ENCODE measurements around the gene GARRE1.
"Not testable (repeated sequence)": the region's sequence is repeated elsewhere in the genome, so short reads cannot be mapped to it uniquely, and the experiment has no call there.

Gene GARRE1

DNA sequence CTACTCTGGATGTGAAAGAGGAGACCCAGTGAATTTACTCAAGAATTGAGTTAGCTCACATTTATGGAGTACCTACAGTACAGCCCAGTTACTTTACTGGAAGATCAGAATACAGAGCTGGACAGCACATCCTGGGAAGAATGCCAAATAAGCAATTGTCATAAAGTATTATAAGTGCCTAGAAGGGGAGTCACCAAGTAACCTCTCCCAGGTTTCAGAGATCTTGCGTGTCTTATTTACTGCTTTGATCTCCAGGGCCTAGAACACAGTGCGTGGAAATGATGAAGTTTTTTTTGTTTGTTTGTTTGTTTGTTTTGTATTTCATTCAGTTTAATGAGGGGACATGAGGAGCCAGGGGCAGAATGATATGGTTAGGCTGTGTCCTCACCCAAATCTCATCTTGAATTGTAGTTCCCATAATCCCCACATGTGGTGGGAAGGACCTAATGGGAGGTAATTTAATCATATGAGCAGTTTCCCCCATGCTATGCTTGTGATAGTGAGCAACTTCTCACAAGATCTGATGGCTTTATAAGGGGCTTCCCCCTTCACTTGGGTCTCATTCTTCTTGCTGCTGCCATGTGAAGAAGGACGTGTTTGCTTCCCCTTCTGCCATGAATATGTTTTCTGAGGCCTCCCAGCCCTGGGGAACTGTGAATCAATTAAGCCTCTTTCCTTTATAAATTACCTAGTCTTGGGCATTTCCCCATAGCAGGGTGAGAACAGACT, 5.2 kb downstream of the GARRE1 start:
- DNase-seq, result no peak

DNA sequence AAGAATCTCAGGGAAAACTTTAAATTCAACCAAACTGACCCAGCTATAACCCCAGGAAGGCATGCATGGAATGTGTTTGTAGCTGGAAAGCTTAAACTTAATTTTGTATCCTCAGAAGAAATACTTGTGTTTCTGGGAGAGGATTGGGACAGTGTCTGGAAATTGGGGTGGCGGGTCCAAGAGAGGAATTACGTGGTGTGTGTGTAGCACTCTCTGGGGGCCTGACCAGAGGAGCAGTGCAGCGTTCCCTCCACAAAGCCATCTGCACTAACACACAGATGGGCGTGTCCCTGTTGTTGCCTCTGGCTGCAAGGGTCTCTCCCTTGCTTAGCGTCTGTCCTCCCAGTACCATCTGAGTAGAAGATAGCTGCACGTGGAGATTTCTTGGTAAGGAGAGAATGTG, 6.4 kb downstream of the GARRE1 start:
- DNase-seq, result no peak

DNA sequence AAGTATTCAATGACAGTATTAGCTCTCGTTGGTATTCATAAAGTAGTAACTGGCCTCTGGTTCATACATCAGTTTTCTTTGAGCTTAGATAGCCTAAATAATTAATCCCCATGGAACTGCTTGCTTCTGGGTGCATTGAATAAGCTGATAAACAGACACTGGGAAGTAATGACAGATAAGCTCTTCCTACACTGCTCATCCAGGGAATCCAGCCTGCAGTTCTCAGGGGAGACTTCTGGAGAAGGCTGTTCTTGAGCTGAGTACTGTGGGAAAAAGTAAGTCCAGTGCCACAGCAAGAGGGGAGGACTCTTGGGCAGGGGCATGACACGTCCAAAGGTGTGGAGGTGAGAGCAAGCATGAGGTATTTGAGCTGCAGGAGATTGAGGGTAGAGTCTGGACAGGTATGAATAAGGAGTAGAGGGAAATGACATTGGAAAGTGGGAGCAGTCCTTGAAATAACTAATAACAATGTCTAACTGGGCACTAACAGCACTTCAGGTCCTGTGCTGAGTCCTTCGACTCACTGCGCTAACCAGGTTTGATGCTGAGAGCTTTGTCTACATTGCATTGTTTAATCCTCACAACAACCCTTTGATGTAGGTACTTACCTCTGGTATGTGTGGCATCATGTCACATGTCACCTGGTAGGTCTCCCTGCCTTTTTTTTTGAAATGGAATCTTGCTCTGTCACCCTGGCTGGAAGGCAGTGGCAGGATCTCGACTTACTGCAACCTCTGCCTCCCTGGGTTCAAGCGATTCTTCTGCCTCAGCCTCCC, 7.2 kb downstream of the GARRE1 start:
- no peak for DNase-seq

DNA sequence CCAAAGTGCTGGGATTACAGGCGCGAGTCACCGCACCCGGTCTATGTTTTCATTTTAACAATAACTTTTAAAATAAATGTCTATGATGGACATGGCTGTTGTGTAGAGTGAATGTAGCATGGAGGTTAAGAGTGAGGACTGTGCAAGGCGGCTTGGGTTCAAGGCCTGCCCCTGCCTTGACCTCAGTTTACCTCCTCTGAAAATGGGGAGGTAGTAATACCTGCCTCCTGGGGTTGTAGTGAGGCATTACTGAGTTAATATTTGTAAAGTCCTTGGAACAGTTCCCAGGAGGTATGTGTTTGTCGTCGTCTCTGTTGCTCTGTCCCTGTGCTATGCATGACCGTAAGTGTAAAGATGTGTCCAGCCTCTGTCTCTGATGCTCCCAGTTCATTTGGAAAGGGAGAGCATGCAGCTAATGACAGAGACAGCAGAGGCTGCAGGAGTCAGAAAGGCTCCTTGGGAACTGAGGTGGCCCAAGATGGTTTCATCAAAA, 9.4 kb downstream of the GARRE1 start:
- DNase-seq, result no peak

DNA sequence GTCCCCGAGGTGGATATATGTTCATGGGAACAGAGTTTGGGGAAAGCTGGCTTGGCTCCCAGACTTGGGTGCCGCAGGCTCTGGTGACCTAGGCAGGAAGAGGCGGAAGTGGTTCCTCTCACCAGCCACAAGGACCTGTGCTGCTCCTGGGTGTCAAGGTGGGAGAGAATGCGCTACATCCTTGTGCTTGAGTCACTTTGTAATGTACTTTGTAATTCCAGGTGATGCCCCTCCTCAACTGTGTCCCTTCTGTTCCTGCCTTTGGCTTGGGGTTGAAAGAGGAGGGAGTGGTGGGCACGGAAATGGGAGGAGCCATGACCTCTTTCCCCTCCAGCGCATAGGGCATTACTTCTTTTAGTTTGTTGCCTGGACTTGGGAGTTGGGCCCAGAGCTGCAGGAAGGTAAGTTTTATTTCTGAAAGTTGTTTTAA, 10.9 kb downstream of the GARRE1 start:
- DNase-seq, result no peak

DNA sequence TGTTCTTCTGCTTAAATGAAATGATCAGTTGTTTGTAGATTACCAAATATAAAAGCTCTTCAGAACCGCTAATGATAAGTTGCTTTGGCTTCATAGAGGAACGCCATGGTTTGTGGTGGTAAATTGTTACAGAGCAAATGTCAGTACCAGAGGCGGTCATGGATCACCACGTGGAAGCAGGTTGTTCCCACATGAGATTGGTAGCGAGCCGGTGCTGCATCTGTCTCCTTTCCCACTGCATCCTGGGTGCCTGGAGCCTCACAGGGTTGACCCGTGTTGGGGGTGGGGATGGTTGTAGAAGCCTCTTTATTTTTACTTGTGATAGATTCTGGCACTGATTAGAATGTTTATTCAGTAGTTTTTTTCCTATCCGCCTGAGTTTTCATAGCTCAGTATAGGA, 14.7 kb downstream of the GARRE1 start:
- no peak for DNase-seq

DNA sequence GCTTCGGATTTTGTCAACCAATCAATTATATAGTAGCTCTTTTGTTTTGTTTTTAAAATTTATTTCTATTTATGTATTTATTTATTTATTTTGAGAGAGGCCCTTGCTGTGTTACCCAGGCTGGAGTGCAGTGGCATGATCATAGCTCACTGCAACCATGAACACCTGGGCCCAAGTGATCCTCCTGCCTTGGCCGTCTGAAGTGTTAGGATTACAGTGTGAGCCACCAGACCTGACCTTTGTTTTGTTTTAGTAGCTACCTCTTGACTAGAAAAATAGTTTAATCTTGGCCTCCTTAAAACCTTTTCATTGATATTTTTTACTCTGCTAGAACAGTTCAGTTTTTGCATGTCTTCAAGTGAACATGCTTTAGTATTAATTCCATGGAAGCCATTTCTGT, 15.1 kb downstream of the GARRE1 start:
- no peak for DNase-seq

DNA sequence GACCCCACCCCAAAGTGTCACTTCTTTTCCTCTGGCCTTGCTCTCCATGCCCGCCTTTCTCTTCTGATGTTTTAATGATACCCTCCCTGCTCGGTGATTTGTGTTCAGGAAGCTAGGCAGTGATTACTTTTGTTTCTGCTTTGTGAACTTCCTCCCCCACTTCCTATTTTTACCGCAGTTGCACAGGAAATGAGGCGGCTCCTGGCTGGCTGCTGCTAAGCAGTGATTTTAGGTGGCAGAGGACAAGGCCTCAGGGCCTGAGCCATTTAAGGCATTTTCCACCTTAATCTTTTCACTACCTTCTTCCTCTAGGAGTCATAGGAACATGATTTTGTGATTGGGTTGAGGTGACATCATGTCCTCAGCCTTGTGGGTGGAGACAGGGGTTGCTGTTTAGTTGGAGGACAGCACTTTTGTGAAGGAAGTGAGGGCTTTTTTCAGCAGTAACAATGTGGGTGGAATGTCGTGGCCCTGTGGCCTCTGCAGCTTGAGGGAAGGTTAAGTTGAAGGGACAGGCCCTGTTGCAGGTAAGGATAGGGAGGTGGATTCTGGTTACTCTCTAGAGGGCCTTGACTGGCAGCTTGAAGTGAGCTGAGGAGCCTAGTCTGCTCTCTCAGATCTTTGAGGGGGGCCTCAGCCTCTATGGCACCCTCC, 15.7 kb downstream of the GARRE1 start:
- no peak for DNase-seq

DNA sequence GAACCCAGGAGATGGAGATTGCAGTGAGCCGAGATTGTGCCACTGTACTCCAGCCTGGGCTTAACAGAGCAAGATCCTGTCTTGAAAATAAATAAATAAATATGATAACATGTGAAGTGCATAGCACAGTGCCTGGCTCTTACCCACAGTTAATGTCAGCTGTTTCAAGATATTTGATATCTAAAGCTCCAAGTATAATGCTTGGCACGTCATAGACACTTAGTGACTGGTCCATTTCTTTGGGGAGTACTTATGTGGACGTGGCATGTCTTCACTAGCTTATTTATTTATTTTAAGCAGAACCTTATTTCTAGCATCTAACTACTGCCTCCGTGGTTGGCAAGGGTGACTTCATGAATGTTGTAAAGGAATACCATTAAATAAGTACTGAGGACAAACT, 18.8 kb downstream of the GARRE1 start:
- no peak for DNase-seq

DNA sequence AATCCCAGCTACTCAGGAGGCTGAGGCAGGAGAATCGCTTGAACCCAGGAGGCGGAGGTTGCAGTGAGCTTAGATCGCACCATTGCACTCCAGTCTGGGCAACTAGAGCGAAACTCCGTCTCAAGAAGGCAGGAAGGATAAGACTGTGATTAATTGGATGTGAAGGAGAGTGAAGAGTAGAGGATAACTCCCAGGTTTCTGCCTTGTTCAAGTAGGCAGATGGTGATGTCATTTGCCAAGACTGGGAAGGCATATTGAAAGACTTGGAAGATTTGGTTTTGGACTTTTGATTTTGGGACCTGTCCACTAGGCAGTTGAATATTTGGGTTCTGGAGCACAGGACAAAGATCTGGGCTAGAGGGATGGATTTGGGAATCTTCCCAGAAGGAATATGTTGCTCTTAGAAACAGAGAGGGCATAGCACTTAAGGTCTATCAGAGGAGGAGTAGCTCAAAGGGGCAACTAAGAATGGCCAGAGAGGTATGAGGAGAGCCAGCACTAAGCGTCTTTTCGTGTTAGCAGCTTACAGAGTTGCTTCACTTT, 20.0 kb downstream of the GARRE1 start:
- DNase-seq, result no peak

DNA sequence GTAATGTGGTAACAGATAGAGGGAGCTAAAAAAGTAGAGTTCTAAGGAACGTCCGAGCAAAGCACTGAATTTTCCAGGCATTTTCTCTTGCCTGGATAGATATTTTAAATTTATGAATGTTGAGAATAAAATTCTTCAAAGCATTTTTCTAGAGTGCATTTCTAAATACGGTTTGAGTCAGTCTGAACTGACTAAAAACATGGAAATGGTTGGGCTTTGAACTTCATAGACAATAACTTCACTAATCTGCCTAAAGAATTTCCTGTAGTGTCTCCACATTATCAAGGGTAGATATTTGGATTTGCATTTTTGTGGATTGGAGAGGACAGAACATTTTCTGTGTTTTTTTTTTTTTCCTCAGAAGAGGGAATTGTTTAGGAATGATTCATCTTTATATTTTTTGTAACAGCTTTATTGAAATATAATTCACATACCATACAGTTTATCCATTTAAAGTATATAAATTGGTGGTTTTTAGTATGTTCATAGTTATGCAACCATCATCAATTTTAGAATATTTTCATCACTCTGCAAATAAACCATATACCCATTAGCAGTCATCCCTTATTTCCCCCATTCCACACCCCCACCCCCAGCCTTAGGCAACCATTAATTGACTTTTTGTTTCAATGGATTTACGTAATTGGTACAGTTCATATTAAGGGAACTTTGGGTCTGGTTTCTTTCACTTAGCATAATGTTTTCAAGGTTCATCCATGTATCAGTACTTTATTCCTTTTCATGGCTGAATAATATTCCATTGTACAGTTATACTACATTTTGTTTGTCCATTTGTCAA, 20.7 kb downstream of the GARRE1 start:
- no peak for DNase-seq

DNA sequence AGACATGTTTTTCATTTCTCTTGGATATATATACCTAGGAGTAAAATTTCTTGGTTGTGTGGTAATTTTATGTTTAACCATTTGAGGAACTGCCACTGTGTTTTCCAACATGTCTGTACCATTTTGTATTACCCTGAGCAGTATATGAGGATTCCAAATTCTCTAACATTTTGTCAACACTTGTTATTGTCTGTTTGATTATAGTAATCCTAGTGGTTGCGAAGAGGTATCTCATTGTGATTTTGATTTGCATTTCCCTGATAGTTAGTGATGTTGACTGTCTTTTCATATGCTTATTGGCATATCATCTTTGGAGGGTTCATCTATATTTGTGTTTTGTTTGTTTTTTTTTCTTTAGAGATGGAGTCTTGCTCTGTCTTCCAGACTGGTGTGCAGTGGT, 21.4 kb downstream of the GARRE1 start:
- DNase-seq, result no peak

DNA sequence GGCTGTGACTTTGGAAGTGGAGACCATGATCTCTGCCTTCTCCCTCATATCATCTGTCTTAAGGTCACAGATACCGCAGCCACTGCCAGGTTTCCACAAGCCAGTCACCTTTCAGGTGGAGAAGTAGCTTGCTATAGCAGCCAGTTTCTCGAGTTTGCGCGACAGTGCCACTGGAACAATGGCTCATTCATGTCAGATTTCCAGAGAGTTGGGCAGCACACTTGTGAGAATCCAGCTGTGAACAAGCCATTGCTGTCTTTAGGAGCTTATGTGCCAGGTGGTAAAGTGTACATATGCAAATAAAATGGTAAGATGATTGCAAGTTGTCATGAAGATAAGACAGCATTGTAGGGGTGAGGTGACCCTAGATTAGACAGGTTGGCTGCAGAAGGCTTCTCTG, 22.3 kb downstream of the GARRE1 start:
- DNase-seq, result no peak

DNA sequence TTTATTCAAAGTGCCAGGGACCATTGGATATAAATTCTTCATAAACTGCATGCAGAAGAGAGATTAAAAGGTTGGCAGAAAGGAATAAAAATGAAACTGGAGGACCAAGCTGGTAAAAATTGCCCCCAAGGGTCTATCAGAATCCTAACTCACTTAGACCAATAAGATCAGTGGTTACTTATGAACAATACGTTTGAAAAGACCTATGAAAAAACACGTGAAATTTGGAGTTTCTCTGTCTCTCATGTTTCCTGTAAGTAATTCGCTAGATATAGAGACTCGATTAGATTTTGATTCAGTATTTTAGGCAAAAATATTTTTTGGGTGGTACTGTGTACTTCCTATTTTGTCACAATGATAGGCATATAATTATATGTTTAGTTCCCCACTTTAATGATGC, 22.9 kb downstream of the GARRE1 start:
- no peak for DNase-seq

DNA sequence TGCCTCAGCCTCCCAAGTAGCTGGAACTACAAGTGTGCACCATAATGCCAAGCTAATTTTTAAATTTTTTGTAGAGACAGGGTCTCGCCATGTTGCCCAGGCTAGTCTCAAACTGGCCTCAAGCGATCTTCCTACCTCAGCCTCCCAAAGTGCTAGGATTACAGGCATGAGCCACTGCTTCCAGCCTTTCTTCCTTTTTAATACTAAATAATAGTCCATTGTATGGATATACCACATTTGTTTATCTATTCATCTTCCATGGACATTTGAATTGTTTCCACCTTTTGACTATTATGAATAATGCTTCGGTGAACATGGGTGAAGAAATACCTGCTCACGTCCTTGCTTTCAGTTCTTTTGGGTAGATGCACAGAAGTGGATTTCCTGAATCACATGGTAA, 24.4 kb downstream of the GARRE1 start:
- DNase-seq, result no peak

DNA sequence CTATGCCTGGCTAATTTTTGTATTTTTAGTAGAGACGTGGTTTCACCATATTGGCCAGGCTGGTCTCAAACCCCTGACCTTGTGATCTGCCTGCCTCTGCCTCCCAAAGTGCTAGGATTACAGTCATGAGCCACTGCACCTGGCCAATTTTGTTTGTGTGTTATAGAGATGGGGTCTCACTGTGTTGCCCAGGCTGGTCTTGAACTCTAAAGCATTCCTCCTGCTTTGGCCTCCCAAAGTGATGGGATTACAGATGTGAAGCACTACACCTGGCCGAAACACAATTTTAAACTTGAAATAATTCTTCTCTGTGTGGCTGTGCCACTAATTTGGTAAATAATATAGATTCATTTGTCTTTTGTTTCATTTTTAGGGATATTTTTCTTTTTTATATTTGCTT, 27.1 kb downstream of the GARRE1 start:
- DNase-seq, result not testable (repeated sequence)

DNA sequence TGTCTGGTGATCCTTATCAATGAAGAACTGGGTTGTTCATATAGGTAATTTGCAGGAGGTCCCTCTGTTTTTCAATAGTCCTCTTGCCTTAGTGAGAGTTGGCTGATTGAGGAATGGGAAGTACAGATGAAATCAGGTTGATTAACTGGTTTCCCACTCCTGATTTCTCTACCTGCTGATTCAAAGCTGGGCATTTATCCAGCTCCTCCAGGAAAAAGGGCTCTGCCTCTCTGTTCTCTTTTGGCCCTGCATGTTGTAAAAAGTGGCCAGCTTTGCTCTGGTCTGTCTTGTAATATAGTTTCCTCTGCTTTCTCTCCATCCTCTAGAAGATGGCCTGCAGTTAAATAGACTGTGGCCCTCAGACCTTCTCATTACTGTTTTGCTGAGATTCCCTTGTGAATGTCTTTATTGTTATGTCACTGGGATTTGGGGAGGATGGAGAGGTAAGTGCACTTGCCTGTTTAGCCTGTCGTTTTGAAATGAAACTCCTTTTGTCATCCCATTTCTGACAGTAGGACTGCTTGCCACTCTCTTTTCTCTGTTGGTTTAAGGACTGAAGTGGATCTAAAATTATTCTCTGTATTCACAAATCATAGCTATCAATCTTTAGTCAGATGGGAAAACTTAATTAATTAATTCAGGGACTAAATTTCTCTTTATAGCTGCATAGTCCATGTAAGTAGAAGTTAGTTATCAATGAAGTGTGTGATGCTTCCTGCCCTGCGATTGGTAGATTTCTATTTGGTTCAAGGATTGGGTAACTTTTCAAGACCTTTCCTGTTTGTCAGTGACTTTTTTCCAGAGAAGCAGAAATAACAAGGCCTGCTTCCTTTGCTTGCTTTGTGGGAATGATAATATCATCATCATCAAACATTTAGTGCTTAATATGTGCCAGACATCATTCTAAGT, 28.5 kb downstream of the GARRE1 start:
- no peak for DNase-seq

DNA sequence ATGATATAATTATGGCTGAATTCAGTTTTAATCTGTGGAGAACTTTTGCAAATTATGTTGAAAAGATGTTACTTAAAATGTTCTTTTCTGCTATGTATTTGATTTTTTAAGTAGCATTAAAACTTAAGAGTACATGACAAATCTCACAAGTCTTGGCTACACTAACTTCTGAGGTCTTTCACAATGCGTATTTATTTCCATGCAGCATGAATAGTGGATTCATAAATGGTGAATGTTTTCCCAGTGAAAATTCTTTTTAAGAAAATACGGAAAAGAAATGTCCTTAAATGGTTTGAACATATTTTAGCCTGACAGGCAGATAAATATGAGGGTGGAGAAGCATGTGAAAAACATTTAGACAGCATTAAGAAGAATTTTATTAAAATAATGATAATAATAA, 30.2 kb downstream of the GARRE1 start:
- no peak for DNase-seq

DNA sequence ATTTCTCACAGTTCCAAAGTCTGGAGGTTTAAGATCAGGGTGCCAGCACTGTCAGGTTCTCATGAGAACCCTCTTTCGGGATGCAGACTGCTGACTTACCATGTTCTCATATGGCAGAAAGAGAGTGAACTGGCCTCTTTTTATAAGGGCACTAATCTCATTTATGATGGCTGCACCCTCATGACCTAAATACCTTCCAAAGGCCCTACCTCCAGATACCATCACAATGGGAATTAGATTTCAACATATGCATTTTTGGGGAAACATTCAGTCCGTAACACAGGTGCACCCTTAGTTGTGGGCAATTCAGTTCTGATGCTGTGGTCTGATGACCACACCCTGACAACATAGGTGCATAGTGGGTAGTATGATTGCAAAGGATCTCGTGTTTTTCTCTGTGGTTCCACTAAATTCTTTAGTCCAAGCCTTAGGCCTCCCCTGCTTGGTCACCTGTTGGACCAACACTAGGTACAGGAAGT, 33.3 kb downstream of the GARRE1 start:
- DNase-seq, result no peak

DNA sequence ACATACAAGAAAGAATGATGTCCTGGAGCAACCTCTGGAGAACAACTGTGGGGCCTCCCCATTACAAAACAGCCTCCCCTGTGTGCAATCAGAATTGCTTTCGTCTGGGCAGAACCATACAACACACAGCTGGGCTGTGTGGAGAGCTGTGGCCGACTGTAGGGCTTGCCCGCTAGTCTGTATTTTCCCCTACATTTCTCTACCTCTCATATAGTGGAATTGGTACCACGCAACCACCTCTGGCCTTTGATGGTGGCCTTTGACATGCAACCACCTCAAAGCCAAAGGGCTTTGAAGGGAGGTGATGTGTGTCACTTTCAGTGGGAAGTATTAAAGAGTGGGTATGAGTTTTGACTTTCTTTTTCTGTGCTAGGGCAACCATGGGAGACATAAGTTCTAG, 34.0 kb downstream of the GARRE1 start:
- DNase-seq, result no peak

DNA sequence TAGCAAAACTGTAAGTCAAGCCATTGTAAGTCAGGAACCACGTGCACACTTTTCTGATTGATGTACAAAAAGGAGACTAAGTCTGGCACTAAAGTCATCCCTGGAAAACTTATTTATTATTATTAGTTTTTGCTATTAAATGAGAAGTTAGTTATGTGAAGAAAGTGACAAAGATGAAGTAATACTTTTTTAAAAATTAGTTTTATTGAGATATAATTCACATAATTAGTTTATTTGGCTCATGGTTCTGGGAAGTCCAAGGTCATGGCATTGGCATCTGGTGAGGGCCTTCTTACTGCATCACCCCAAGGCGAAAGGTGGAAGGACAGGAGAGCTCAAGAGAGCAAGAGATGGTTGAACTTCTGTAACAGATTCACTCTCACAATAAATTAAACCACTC, 36.9 kb downstream of the GARRE1 start:
- no peak for DNase-seq

DNA sequence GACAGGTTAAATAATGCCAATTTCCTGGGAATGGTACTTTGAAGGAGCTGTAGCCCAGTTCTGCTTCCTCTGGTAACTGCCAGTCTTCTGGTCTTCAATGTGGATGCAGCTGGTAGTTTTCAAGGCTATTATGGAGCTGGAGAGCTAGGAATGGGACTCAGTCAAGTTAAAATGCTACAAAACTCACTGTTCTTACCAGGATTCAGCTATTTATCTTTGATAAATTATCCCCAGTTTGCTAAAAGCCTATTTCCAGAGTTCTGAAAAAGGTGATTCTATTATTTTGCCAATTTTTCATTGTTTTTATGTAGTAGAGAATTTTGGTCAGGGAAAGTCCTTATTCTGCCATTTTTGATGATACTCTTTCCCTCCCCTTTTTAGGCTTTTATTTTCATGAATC, 40.7 kb downstream of the GARRE1 start:
- DNase-seq, result no peak
